Measurements from ENCODE around the gene OR1A1.
"Not testable (repeated sequence)": the region's sequence is repeated elsewhere in the genome, so short reads cannot be mapped to it uniquely, and the experiment has no call there.

Gene OR1A1

GRCh38 chr17:3213587-3213986 lies 6.1 kb downstream of the OR1A1 start:
- H3K9me3 ChIP-seq (ENCODE audit: insufficient read depth, low read length), result no peaks in the 10 kb centered on the region
- no peak for TF ChIP-seq EZH2phosphoT487 (conservative IDR thresholded peaks at IDR 0.05; ENCODE audit: low read length)
- TF ChIP-seq, protein P1, sequence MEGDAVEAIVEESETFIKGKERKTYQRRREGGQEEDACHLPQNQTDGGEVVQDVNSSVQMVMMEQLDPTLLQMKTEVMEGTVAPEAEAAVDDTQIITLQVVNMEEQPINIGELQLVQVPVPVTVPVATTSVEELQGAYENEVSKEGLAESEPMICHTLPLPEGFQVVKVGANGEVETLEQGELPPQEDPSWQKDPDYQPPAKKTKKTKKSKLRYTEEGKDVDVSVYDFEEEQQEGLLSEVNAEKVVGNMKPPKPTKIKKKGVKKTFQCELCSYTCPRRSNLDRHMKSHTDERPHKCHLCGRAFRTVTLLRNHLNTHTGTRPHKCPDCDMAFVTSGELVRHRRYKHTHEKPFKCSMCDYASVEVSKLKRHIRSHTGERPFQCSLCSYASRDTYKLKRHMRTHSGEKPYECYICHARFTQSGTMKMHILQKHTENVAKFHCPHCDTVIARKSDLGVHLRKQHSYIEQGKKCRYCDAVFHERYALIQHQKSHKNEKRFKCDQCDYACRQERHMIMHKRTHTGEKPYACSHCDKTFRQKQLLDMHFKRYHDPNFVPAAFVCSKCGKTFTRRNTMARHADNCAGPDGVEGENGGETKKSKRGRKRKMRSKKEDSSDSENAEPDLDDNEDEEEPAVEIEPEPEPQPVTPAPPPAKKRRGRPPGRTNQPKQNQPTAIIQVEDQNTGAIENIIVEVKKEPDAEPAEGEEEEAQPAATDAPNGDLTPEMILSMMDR (IDR thresholded peaks at IDR 0.05; ENCODE audit: insufficient read depth, low read length, poor library complexity, severe bottlenecking), result no peak

DNA sequence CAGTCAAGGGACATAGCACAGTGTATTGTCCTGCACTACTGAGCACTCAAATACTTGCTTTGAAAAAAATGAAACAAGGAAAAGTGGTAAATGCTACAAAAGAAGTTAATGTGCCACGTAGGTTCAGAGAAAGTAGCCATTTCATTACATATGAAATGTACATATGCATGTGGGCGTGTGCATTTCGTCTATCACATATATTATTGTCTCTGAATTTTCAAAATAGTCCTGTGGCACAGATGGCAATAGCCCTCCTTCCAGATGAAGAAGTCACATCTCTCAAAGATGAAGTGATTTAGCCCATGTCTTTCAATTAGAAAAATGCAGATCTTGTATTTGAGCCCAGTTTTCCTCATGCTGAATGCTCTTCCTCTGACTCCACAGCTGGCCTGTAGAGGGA lies 12.5 kb downstream of the OR1A1 start:
- not testable (repeated sequence) for H3K9ac ChIP-seq (ENCODE audit: low read length); H3K27ac ChIP-seq (ENCODE audit: low read depth, low read length); H3K27me3 ChIP-seq (ENCODE audit: low read length); H2AFZ ChIP-seq (ENCODE audit: low read depth, low read length, severe bottlenecking); H3K79me2 ChIP-seq (ENCODE audit: insufficient read depth, low read length); H3K4me2 ChIP-seq (ENCODE audit: low read depth, low read length, poor library complexity, severe bottlenecking); H4K20me1 ChIP-seq (ENCODE audit: low read depth, low read length); H3F3A ChIP-seq (ENCODE audit: insufficient read depth); H3K36me3 ChIP-seq (ENCODE audit: low read length); H3K9me3 ChIP-seq (ENCODE audit: insufficient read depth, low read length); H3K4me3 ChIP-seq (ENCODE audit: insufficient read depth, low read length, poor library complexity, severe bottlenecking); H3K9me2 ChIP-seq (replicated peaks; ENCODE audit: insufficient read depth, low read length)

More at GRCh38 chr17:3213587-3213986, 6.1 kb downstream of the OR1A1 start:
- no peaks in the 10 kb centered on the region for H3F3A ChIP-seq (ENCODE audit: insufficient read depth)
- no peaks in the 10 kb centered on the region for H4K20me1 ChIP-seq (ENCODE audit: low read depth, low read length)
- H3K27me3 ChIP-seq (ENCODE audit: low read length), result no peaks in the 10 kb centered on the region
- no peak overlapping the region for H3K4me3 ChIP-seq (ENCODE audit: insufficient read depth, low read length, poor library complexity, severe bottlenecking)
- H3K36me3 ChIP-seq (ENCODE audit: low read length), result no peaks in the 10 kb centered on the region
- H3K4me2 ChIP-seq (ENCODE audit: low read depth, low read length, poor library complexity, severe bottlenecking), result no peak overlapping the region
- no peaks in the 10 kb centered on the region for H3K9me2 ChIP-seq (replicated peaks; ENCODE audit: insufficient read depth, low read length)
- no peaks in the 10 kb centered on the region for H3K79me2 ChIP-seq (ENCODE audit: insufficient read depth, low read length)
- no peak overlapping the region for H2AFZ ChIP-seq (ENCODE audit: low read depth, low read length, severe bottlenecking)
- H3K9ac ChIP-seq (ENCODE audit: low read length), result no peak overlapping the region
- no peak overlapping the region for H3K27ac ChIP-seq (ENCODE audit: low read depth, low read length)

DNA sequence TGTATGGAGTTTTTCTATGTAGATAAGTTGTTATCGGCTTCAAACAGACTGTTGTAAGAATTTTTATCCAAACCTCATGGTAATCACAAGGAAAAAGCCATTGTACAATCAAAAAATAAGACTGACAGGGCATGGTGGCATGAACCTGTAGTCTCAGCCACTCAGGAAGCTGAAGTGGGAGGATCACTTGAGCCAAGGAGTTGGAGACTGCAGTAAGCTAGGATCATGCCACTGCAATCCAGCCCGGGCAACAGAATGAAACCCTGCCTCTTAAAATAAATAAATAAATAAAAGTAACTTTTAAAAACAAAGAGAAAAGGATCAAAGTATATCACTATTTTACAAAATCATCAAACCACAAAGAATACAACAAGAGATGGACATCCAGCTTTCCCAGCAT lies 14.4 kb downstream of the OR1A1 start:
- no peaks in the 10 kb centered on the region for H3K36me3 ChIP-seq (ENCODE audit: low read length)
- no peaks in the 10 kb centered on the region for H4K20me1 ChIP-seq (ENCODE audit: low read depth, low read length)
- H3K4me3 ChIP-seq (ENCODE audit: insufficient read depth, low read length, poor library complexity, severe bottlenecking), result no peak overlapping the region
- no peaks in the 10 kb centered on the region for H3K79me2 ChIP-seq (ENCODE audit: insufficient read depth, low read length)
- H3K27ac ChIP-seq (ENCODE audit: low read depth, low read length), result no peak overlapping the region
- no peaks in the 10 kb centered on the region for H3K27me3 ChIP-seq (ENCODE audit: low read length)
- H2AFZ ChIP-seq (ENCODE audit: low read depth, low read length, severe bottlenecking), result no peak overlapping the region
- H3K9me3 ChIP-seq (ENCODE audit: insufficient read depth, low read length), result no peaks in the 10 kb centered on the region
- peak overlapping the region; percentile 18 for H3K4me2 ChIP-seq (ENCODE audit: low read depth, low read length, poor library complexity, severe bottlenecking)
- H3K9me2 ChIP-seq (replicated peaks; ENCODE audit: insufficient read depth, low read length), result no peaks in the 10 kb centered on the region
- TF ChIP-seq, protein P1 (IDR thresholded peaks at IDR 0.05; ENCODE audit: insufficient read depth, low read length, poor library complexity, severe bottlenecking), result no peak
- TF ChIP-seq EZH2phosphoT487 (conservative IDR thresholded peaks at IDR 0.05; ENCODE audit: low read length), result no peak
- no peak overlapping the region for H3K9ac ChIP-seq (ENCODE audit: low read length)
- no peaks in the 10 kb centered on the region for H3F3A ChIP-seq (ENCODE audit: insufficient read depth)

GRCh38 chr17:3222505-3222904 lies 15.0 kb downstream of the OR1A1 start:
- no peak overlapping the region for H3K4me3 ChIP-seq (ENCODE audit: insufficient read depth, low read length, poor library complexity, severe bottlenecking)
- H3K9ac ChIP-seq (ENCODE audit: low read length), result no peak overlapping the region
- no peak overlapping the region for H3K27ac ChIP-seq (ENCODE audit: low read depth, low read length)
- TF ChIP-seq EZH2phosphoT487 (conservative IDR thresholded peaks at IDR 0.05; ENCODE audit: low read length), result no peak
- TF ChIP-seq, protein P1 (IDR thresholded peaks at IDR 0.05; ENCODE audit: insufficient read depth, low read length, poor library complexity, severe bottlenecking), result no peak
- no peaks in the 10 kb centered on the region for H3K79me2 ChIP-seq (ENCODE audit: insufficient read depth, low read length)
- H3K27me3 ChIP-seq (ENCODE audit: low read length), result no peaks in the 10 kb centered on the region
- peak overlapping the region; percentile 18 for H3K4me2 ChIP-seq (ENCODE audit: low read depth, low read length, poor library complexity, severe bottlenecking)
- no peaks in the 10 kb centered on the region for H3K9me2 ChIP-seq (replicated peaks; ENCODE audit: insufficient read depth, low read length)
- no peaks in the 10 kb centered on the region for H3K36me3 ChIP-seq (ENCODE audit: low read length)
- H4K20me1 ChIP-seq (ENCODE audit: low read depth, low read length), result no peaks in the 10 kb centered on the region
- no peak overlapping the region for H2AFZ ChIP-seq (ENCODE audit: low read depth, low read length, severe bottlenecking)
- no peaks in the 10 kb centered on the region for H3F3A ChIP-seq (ENCODE audit: insufficient read depth)
- H3K9me3 ChIP-seq (ENCODE audit: insufficient read depth, low read length), result no peaks in the 10 kb centered on the region

- not testable (repeated sequence) for H3K27ac ChIP-seq (ENCODE audit: low read depth, low read length); H2AFZ ChIP-seq (ENCODE audit: low read depth, low read length, severe bottlenecking); H3K4me2 ChIP-seq (ENCODE audit: low read depth, low read length, poor library complexity, severe bottlenecking); H3K9me2 ChIP-seq (replicated peaks; ENCODE audit: insufficient read depth, low read length); H3K27me3 ChIP-seq (ENCODE audit: low read length); H4K20me1 ChIP-seq (ENCODE audit: low read depth, low read length); H3K4me3 ChIP-seq (ENCODE audit: insufficient read depth, low read length, poor library complexity, severe bottlenecking); H3K36me3 ChIP-seq (ENCODE audit: low read length); H3F3A ChIP-seq (ENCODE audit: insufficient read depth); H3K79me2 ChIP-seq (ENCODE audit: insufficient read depth, low read length); H3K9ac ChIP-seq (ENCODE audit: low read length); H3K9me3 ChIP-seq (ENCODE audit: insufficient read depth, low read length)
Observed at GRCh38 chr17:3224721-3225352, 17.4 kb downstream of the OR1A1 start.

- not testable (repeated sequence) for H3K79me2 ChIP-seq (ENCODE audit: insufficient read depth, low read length); H3K4me2 ChIP-seq (ENCODE audit: low read depth, low read length, poor library complexity, severe bottlenecking); H3K36me3 ChIP-seq (ENCODE audit: low read length); H3K9me2 ChIP-seq (replicated peaks; ENCODE audit: insufficient read depth, low read length); H3K27ac ChIP-seq (ENCODE audit: low read depth, low read length); H3K27me3 ChIP-seq (ENCODE audit: low read length); H2AFZ ChIP-seq (ENCODE audit: low read depth, low read length, severe bottlenecking); H4K20me1 ChIP-seq (ENCODE audit: low read depth, low read length); H3F3A ChIP-seq (ENCODE audit: insufficient read depth); H3K9ac ChIP-seq (ENCODE audit: low read length); H3K4me3 ChIP-seq (ENCODE audit: insufficient read depth, low read length, poor library complexity, severe bottlenecking); H3K9me3 ChIP-seq (ENCODE audit: insufficient read depth, low read length)
Observed at GRCh38 chr17:3232300-3232699, 24.8 kb downstream of the OR1A1 start.

All from SU-DHL-6 (cell line).